Erythroblast (primary cell): ENCODE measurements around the gene PDZD8.

Source experiments
- GATA1 ChIP-seq: IDR thresholded peaks from 2 replicates; pipeline ENCODE4 v1.6.1; 2011; ENCODE audit warnings: low read depth, mild to moderate bottlenecking, control low read depth, low read length, moderate library complexity
- POLR2A ChIP-seq: IDR thresholded peaks from 2 replicates; pipeline ENCODE4 v1.6.1; 2011; ENCODE audit warnings: mild to moderate bottlenecking, low read length

DNA sequence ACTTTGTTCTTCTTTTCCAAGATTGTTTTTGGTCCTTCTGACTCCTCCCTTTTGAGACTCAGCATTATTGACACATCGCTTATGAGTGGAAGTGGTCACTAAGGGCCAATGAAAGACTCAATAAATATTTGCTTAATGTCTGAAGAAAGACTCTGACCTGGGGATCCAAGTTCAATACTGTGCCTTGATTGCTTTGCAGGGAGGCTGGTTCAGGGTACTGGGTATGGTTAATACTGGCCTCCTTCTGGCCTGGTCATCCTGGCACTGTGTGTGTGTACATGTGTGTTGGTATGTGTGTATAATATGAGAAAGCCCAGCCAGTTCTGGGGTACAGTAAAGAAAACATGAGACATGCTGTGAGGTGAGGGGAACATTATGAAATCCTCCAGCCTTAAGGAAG is 7.6 kb upstream of the PDZD8 start:
- TF ChIP-seq POLR2A (no peak), GATA1 (no peak)
